Stomach (tissue), 4 donors: ENCODE measurements around the gene RGL3.

Experiments
- EP300 ChIP-seq: sonication (generic); formaldehyde crosslinking; IDR thresholded peaks from one replicate; pipeline ENCODE4 v1.6.1; 2017; ENCODE audit warnings: antibody characterized with exemption
- TF ChIP-seq, protein P1 (sequence below), 7 experiments: fragments of 450-650 bp in 4 of 7; fragments of 200-600 bp in 3 of 7; sonication (generic) in 3 of 7; IDR thresholded peaks; one replicate each; pipeline ENCODE4 v1.5.1; 2016 to 2019; ENCODE audit warnings: antibody characterized with exemption in 7 of 7, control low read depth in 2 of 7, mild to moderate bottlenecking in 1 of 7

DNA sequence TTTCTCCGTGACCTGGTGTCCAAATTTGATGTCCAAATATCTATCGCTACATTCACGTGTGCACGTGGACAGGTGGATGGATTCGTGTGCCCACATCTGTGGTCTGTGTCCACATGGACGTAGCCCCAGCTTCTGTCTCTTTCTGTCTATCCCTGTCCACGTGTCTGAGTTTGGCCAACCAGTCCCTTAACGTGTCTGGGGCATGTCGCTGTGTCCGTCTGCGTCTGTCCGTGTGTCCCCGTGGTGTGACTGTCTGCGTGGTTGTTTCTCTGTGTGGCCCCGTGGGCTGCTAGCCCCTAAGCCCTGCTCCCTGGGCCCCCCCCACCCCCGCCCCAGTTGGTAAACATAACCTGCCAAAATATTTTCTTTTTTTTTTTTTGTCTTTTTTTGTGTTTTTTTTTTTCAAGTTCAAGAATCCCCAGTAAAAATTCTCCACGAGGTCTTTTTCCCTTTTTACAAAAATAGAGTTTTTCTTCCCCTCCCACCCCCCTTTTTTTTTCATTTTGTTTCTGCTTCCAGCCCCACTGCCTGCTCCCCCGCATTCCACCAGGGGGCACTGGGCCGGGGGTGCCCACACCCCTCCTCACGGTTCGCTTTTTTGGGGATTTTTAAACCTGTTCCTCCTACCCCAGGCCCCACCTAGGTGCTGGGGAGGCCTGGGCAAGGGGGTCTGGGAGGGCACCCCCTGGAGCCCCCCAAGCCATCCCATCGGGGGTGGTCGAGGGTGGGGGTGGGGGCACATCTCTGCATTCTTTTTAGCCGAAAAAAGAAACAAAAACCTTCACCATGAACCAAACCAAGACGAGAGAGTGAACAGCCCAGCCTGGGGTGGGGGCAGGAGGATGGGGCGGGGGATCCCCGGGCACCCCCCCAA lies 34.6 kb upstream of the RGL3 start:
- TF ChIP-seq EP300, result no peak
- TF ChIP-seq, protein P1, sequence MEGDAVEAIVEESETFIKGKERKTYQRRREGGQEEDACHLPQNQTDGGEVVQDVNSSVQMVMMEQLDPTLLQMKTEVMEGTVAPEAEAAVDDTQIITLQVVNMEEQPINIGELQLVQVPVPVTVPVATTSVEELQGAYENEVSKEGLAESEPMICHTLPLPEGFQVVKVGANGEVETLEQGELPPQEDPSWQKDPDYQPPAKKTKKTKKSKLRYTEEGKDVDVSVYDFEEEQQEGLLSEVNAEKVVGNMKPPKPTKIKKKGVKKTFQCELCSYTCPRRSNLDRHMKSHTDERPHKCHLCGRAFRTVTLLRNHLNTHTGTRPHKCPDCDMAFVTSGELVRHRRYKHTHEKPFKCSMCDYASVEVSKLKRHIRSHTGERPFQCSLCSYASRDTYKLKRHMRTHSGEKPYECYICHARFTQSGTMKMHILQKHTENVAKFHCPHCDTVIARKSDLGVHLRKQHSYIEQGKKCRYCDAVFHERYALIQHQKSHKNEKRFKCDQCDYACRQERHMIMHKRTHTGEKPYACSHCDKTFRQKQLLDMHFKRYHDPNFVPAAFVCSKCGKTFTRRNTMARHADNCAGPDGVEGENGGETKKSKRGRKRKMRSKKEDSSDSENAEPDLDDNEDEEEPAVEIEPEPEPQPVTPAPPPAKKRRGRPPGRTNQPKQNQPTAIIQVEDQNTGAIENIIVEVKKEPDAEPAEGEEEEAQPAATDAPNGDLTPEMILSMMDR (IDR thresholded peaks at IDR 0.05), result no peak
